Adrenal gland (tissue), 12 donors: ENCODE data around the gene UFD1. TPM values are rescaled to one million over a fixed set of nuclear protein-coding genes. Genes with fewer than 3 reads are reported as not detected.

Experiments used
- DNase-seq, 7 donors: peaks; one replicate each; pipeline ENCODE4 v3.0.0-alpha.2; 2019 to 2020
- H3K27ac ChIP-seq, 5 donors: fragments of 200-600 bp; sonication (generic) in 4 of 5; 1 replicate in 3 of 5; 2 replicates in 2 of 5; pipeline versions ENCODE4 v1.5.1 to v1.8.0; 2016 to 2020; ENCODE audit warnings: mild to moderate bottlenecking in 1 of 5
- H3K27me3 ChIP-seq: fragments of 200-600 bp; 2 replicates; pipeline ENCODE4 v1.8.0; 2021
- H3K36me3 ChIP-seq, 2 donors: fragments of 200-600 bp; replicated peaks in 1 of 2; 1 replicate in 1 of 2; 2 replicates in 1 of 2; pipeline versions ENCODE4 v1.5.1 to v1.8.0; 2018 to 2022
- H3K4me1 ChIP-seq, 2 donors: fragments of 200-600 bp; replicated peaks in 1 of 2; 1 replicate in 1 of 2; 2 replicates in 1 of 2; pipeline versions ENCODE4 v1.5.1 to v1.8.0; 2018 to 2021
- H3K4me3 ChIP-seq, 4 donors: fragments of 200-600 bp; sonication (generic) in 3 of 4; one replicate each; pipeline ENCODE4 v1.5.1; 2016 to 2018
- H3K9me3 ChIP-seq, 3 donors: fragments of 200-600 bp; sonication (generic) in 1 of 3; replicated peaks in 1 of 3; 1 replicate in 2 of 3; 2 replicates in 1 of 3; pipeline versions ENCODE4 v1.5.1 to v1.8.0; 2016 to 2021
- POLR2A ChIP-seq, 2 donors: fragments of 450-650 bp; IDR thresholded peaks; one replicate each; pipeline ENCODE4 v1.6.1; 2017; ENCODE audit warnings: antibody characterized with exemption in 2 of 2, mild to moderate bottlenecking in 2 of 2, moderate library complexity in 1 of 2
- WGBS, 4 donors: extraction: QIAGEN DNeasy Blood & Tissue Kit in 2 of 4; methylation state at CpG; one replicate each; pipeline versions ENCODE4 v1.1.5 to v1.1.7; 2013 to 2017; 5-methylcytosine and 5-hydroxymethylcytosine counted together
- intact Hi-C, 2 donors: fragments of 100-400 bp; cut with DNase I; formaldehyde crosslinking; loops; one replicate each; pipeline versions ENCODE4 v1.14.1 to v1.15.0; 2022 to 2023
- polyA plus RNA-seq, 3 donors: library from polyadenylated mRNA; stranded (reverse); fragments of 200-250 nt in 2 of 3; fragments of 350-450 nt in 1 of 3; fragmentation: Illumina TruSeq in 1 of 3; extraction: RNeasy Lipid Tissue Mini Kit (QIAGEN cat#74804) in 1 of 3; gene quantifications; one replicate each; pipeline ENCODE4 v1.2.3, GENCODE V29; 2013 to 2014
- total RNA-seq, 9 donors: library from RNA; depleted of rRNA in 4 of 9; stranded (reverse); fragments of >200 nt in 4 of 9; fragments of 120-200 nt in 1 of 9; fragmentation: NEBNext Ultra II Directional in 1 of 9; extraction: Animal tissue kit (Norgen Biotek cat#: 25700) in 1 of 9; gene quantifications; one replicate each; pipeline versions ENCODE4 v1.1.0 to v1.2.4, GENCODE V29; 2013 to 2023
- TF ChIP-seq, protein P1 (sequence below), 6 experiments: fragments of 450-650 bp in 4 of 6; fragments of 200-600 bp in 2 of 6; sonication (generic) in 1 of 6; IDR thresholded peaks; 1 replicate in 5 of 6; 2 replicates in 1 of 6; pipeline versions ENCODE4 v1.5.1 to v1.8.0; 2016 to 2021; ENCODE audit warnings: antibody characterized with exemption in 6 of 6, mild to moderate bottlenecking in 2 of 6, moderate library complexity in 1 of 6
- donor health status: healthy with polysubstance abuse.
- donor health status: Bipolar disorder and iron deficiency.
- donor health status: DM: yes; HTN: yes; CAD: no.
- donor health status: DM: no; HTN: no; CAD: no.
- donor health status: DM: no; HTN: no; CAD: no.
- donor health status: DM: yes; HTN: yes; CAD: no.

Gene UFD1
- total and polyA plus RNA-seq, 12 donors, result 20.1 to 128 (median 45.6) TPM

DNA sequence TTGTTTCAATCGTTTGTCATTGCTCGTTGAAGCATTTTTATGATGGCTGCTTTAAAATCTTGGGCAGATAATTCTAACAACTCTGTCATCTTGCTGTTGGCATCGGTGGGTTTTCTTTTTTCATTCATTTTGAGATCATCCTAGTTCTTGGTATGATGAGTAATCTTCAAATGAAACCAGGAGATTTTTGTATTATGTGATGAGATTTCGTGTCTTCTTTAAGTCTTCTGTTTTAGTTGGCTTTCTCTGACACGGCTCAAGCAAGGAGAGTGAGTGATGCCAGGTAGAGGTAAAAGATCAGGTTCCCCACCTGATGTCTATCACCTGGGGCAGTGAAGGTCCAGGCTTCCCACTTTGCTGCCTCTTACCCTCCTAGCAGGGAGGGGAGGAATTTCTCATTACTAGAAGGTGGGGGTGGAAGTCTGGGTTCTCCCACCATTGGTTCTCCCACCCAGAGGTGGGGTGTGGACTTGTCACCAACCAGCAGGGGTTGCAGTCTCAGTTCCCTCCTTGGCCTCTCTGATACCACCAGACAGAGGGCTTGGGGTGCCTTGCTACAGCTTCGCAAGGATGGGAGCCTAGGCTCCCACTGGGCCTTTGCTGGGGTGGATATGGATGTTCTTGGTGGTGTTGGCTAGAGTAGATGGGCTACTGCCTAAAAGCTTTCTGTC lies 13.6 kb upstream of the UFD1 start:
- Histone ChIP-seq H3K4me3 (no peak overlapping the region), H3K9me3 (no peaks in the 10 kb centered on the region), H3K27ac (no peak overlapping the region), H3K27me3 (no peaks in the 10 kb centered on the region), H3K4me1 (no peaks in the 10 kb centered on the region), H3K36me3 (no peaks in the 10 kb centered on the region)
- TF ChIP-seq, protein P1, sequence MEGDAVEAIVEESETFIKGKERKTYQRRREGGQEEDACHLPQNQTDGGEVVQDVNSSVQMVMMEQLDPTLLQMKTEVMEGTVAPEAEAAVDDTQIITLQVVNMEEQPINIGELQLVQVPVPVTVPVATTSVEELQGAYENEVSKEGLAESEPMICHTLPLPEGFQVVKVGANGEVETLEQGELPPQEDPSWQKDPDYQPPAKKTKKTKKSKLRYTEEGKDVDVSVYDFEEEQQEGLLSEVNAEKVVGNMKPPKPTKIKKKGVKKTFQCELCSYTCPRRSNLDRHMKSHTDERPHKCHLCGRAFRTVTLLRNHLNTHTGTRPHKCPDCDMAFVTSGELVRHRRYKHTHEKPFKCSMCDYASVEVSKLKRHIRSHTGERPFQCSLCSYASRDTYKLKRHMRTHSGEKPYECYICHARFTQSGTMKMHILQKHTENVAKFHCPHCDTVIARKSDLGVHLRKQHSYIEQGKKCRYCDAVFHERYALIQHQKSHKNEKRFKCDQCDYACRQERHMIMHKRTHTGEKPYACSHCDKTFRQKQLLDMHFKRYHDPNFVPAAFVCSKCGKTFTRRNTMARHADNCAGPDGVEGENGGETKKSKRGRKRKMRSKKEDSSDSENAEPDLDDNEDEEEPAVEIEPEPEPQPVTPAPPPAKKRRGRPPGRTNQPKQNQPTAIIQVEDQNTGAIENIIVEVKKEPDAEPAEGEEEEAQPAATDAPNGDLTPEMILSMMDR (IDR thresholded peaks at IDR 0.05), result no peak
- no peak for TF ChIP-seq POLR2A (IDR thresholded peaks at IDR 0.05)
- WGBS, 4 donors, result 90 to 92% (median 91%) methylated on average over 5 to 6 of the region's 6 CpGs
- DNase-seq, result no peak
- intact Hi-C loops, result no loop called here

DNA sequence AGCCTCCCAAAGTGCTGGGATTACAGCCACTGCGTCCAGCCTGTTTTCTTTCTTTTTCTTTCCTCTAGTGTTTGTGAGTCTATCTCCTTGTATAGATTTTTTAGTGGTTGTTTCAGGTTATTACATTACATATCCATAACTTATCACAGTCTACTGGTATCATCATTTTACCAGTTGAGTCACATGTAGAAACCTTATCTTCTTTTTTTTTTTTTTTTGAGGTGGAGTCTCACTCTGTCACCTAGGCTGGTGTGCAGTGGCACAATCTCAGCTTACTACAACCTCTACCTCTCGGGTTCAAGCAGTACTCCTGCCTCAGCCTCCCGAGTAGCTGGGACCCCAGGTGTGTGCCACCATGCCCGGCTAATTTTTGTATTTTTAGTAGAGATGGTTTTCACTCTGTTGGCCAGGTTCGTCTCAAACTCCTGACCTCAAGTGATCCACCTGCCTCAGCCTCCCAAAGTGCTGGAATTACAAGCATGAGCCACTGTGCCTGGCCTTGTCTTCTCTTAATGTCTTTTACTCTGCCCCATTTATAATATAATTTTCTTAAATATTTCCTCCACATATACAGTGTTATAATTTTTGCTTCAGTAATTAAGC lies 11.7 kb upstream of the UFD1 start:
- Histone ChIP-seq H3K36me3 (no peaks in the 10 kb centered on the region), H3K4me1 (no peaks in the 10 kb centered on the region), H3K4me3 (no peak overlapping the region), H3K9me3 (no peaks in the 10 kb centered on the region), H3K27ac (no peak overlapping the region), H3K27me3 (no peaks in the 10 kb centered on the region)
- intact Hi-C loops, result no loop called here
- 92 to 99% (median 95%) methylated on average over 5 of the region's 5 CpGs for WGBS, 4 donors
- no peak for DNase-seq
- TF ChIP-seq, protein P1 (IDR thresholded peaks at IDR 0.05), result no peak
- no peak for TF ChIP-seq POLR2A (IDR thresholded peaks at IDR 0.05)

DNA sequence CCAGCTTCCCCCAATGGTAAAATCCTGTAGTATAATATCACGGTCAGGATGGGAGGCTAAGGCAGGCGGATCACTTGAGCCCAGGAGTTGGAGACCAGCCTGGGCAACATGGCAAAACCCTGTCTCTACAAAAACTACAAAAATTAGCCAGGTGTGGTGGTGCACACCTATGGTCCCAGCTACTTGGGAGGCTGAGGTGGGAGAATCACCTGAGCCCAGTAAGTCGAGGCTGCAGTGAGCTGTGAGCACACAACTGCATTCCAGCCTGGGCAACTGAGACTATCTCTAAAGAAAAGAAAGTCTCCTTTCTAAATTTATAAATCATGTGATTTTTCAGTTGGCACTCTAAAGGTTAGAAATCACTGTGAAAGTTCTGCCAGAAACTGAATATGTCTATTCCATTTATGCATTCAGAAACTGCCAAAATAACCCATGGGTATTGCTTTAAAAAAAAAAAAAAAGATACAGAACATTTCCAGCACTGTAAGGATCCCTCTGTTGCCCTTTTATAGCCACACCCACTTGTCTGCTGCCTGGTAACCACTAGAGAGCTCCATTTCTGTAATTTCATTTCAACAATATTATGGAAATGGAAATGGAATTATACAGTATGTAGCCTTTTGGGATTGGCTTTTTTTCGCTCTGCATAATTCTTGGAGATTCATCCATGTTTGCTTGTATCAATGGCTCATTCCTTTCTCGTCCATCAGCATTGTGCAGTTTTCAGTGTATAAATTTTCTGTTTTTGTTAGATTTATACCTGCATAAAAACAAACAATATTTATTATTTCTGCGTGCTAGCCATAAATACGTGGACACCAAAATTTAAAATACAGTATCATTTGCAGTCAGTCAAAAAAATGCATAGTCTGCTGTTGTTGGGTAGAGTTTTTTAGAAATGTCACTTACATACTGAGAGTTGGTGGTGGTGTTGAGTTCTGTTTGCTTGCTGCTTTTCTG lies 10.2 kb upstream of the UFD1 start:
- Histone ChIP-seq H3K4me1 (no peaks in the 10 kb centered on the region), H3K9me3 (no peaks in the 10 kb centered on the region), H3K36me3 (no peaks in the 10 kb centered on the region), H3K27me3 (no peaks in the 10 kb centered on the region), H3K27ac (no peak overlapping the region), H3K4me3 (no peak overlapping the region)
- intact Hi-C loops, result loop anchor here in 1 of 2 donors (10.0 kb wide), 1 partner anchor 136 kb away; no protein-coding TSS in a partner anchor
- no peak for TF ChIP-seq POLR2A (IDR thresholded peaks at IDR 0.05)
- TF ChIP-seq, protein P1 (IDR thresholded peaks at IDR 0.05), result no peak
- peak in 3 of 7 donors; percentile 27 to 30 (median 28) for DNase-seq
- WGBS, 4 donors, result 79 to 82% (median 80%) methylated on average over 7 of the region's 7 CpGs

GRCh38 chr22:19488285-19488684 lies 9.3 kb upstream of the UFD1 start:
- H3K4me1 ChIP-seq, result no peaks in the 10 kb centered on the region
- WGBS, 4 donors, result 93 to 100% (median 97%) methylated on average over 2 of the region's 2 CpGs; no CpG with 5 or more reads in 1 of the 4 donors
- TF ChIP-seq, protein P1 (IDR thresholded peaks at IDR 0.05), result no peak
- no peak for TF ChIP-seq POLR2A (IDR thresholded peaks at IDR 0.05)
- no peaks in the 10 kb centered on the region for H3K27me3 ChIP-seq
- intact Hi-C loops, result loop anchor here in 1 of 2 donors (10.0 kb wide), 1 partner anchor 137 kb away; no protein-coding TSS in a partner anchor
- no peak overlapping the region for H3K27ac ChIP-seq
- H3K4me3 ChIP-seq, result no peak overlapping the region
- DNase-seq, result no peak
- no peaks in the 10 kb centered on the region for H3K36me3 ChIP-seq
- H3K9me3 ChIP-seq, result no peaks in the 10 kb centered on the region
